Smooth muscle cell (in vitro differentiated cells): ENCODE data around the gene ARMCX2. TPM values are rescaled to one million over a fixed set of nuclear protein-coding genes. Genes with fewer than 3 reads are reported as not detected.

Experiments
- DNase-seq: peaks from one replicate; lab custom pipeline; 2025; ENCODE audit not compliant: unreplicated experiment; lab: John Stamatoyannopoulos, UW
- H2AFZ ChIP-seq: fragments of 200-600 bp; sonication (generic); 2 replicates; pipeline ENCODE4 v1.6.0; 2016; ENCODE audit warnings: antibody characterized with exemption, low read depth, mild to moderate bottlenecking
- H3F3A ChIP-seq: fragments of 200-600 bp; sonication (generic); 2 replicates; pipeline ENCODE4 v1.6.0; 2017; ENCODE audit warnings: antibody characterized with exemption, low read depth
- H3K27ac ChIP-seq: fragments of 200-600 bp; sonication (generic); 2 replicates; pipeline ENCODE4 v1.5.1; 2016; ENCODE audit warnings: low read depth, mild to moderate bottlenecking
- H3K27me3 ChIP-seq: fragments of 200-600 bp; sonication (generic); 2 replicates; pipeline ENCODE4 v1.6.1; 2016; ENCODE audit warnings: low read depth, mild to moderate bottlenecking
- H3K36me3 ChIP-seq: fragments of 200-600 bp; sonication (generic); 2 replicates; pipeline ENCODE4 v1.5.1; 2016; ENCODE audit warnings: low read depth
- H3K4me1 ChIP-seq: fragments of 200-600 bp; sonication (generic); 2 replicates; pipeline ENCODE4 v1.5.1; 2016; ENCODE audit warnings: low read depth
- H3K4me2 ChIP-seq: fragments of 200-600 bp; sonication (generic); 2 replicates; pipeline ENCODE4 v1.6.0; 2016; ENCODE audit warnings: mild to moderate bottlenecking
- H3K4me3 ChIP-seq: fragments of 200-600 bp; sonication (generic); 2 replicates; pipeline ENCODE4 v1.5.1; 2016; ENCODE audit warnings: mild to moderate bottlenecking
- H3K79me2 ChIP-seq: fragments of 200-600 bp; sonication (generic); 2 replicates; pipeline ENCODE4 v1.6.0; 2016; ENCODE audit warnings: low read depth, mild to moderate bottlenecking
- H3K9ac ChIP-seq: fragments of 200-600 bp; sonication (generic); 2 replicates; pipeline ENCODE4 v1.6.0; 2016; ENCODE audit warnings: low read depth
- H3K9me3 ChIP-seq: fragments of 200-600 bp; sonication (generic); replicated peaks from 2 replicates; pipeline ENCODE4 v1.5.1; 2016; ENCODE audit warnings: low read depth
- H4K20me1 ChIP-seq: fragments of 200-600 bp; sonication (generic); 2 replicates; pipeline ENCODE4 v1.6.0; 2016; ENCODE audit warnings: low read depth
- CTCF ChIP-seq: fragments of 200-600 bp; sonication (generic); IDR thresholded peaks from 2 replicates; pipeline ENCODE4 v1.5.1; 2017; ENCODE audit warnings: borderline replicate concordance, mild to moderate bottlenecking, antibody characterized with exemption; ENCODE audit not compliant: insufficient read depth, poor library complexity, severe bottlenecking
- WGBS: methylation state at CpG from one replicate; pipeline ENCODE4 v1.1.7; 2016; ENCODE audit warnings: low lambda C conversion rate; 5-methylcytosine and 5-hydroxymethylcytosine counted together
- polyA plus RNA-seq: library from polyadenylated mRNA; unstranded; fragments of >200 nt; fragmentation: Nextera tagmentation; extraction: Ambion mirVana; gene quantifications from 2 replicates; pipeline ENCODE4 v1.2.1, GENCODE V29; 2016
- total RNA-seq: library from RNA; depleted of rRNA; stranded (reverse); fragments of >200 nt; gene quantifications from 2 replicates; pipeline ENCODE4 v1.2.3, GENCODE V29; 2014

The ARMCX2 gene
- total and polyA plus RNA-seq, 2 experiments from 2014 or later: 34.5 to 103 TPM

GRCh38 chrX:101691835-101692234 is 32.2 kb upstream of the ARMCX2 start:
- Histone ChIP-seq H3K4me2 (no peak overlapping the region), H4K20me1 (no peaks in the 10 kb centered on the region), H3K36me3 (no peaks in the 10 kb centered on the region), H3K9me3 (no peaks in the 10 kb centered on the region), H3K9ac (no peak overlapping the region), H3K4me3 (no peak overlapping the region), H3K79me2 (no peaks in the 10 kb centered on the region), H2AFZ (no peak overlapping the region), H3K27me3 (no peaks in the 10 kb centered on the region), H3K27ac (no peak overlapping the region), H3F3A (no peaks in the 10 kb centered on the region), H3K4me1 (no peaks in the 10 kb centered on the region)
- no peak for TF ChIP-seq CTCF
- 82% methylated on average over 1 of the region's 1 CpG for WGBS
- DNase-seq: no peak

- TF ChIP-seq CTCF: no peak
- no peaks in the 10 kb centered on the region for H3F3A ChIP-seq
- no peak overlapping the region for H3K4me2 ChIP-seq
- H3K9me3 ChIP-seq: no peaks in the 10 kb centered on the region
- no peak overlapping the region for H3K27ac ChIP-seq
- no peaks in the 10 kb centered on the region for H3K79me2 ChIP-seq
- no peaks in the 10 kb centered on the region for H3K4me1 ChIP-seq
- WGBS: 38% methylated on average over 2 of the region's 2 CpGs
- H3K4me3 ChIP-seq: no peak overlapping the region
- H4K20me1 ChIP-seq: no peaks in the 10 kb centered on the region
- no peaks in the 10 kb centered on the region for H3K36me3 ChIP-seq
- no peak overlapping the region for H3K9ac ChIP-seq
- no peaks in the 10 kb centered on the region for H3K27me3 ChIP-seq
- no peak for DNase-seq
- no peak overlapping the region for H2AFZ ChIP-seq
Observed at GRCh38 chrX:101686574-101686973, 26.9 kb upstream of the ARMCX2 start.

- no peak for DNase-seq
Observed at GRCh38 chrX:101685923-101686322, 26.3 kb upstream of the ARMCX2 start.

More at GRCh38 chrX:101685923-101686322, 26.3 kb upstream of the ARMCX2 start:
- no peak overlapping the region for H2AFZ ChIP-seq
- H3K79me2 ChIP-seq: no peaks in the 10 kb centered on the region
- H3F3A ChIP-seq: no peaks in the 10 kb centered on the region
- H3K27ac ChIP-seq: no peak overlapping the region
- H3K4me1 ChIP-seq: no peaks in the 10 kb centered on the region
- no peaks in the 10 kb centered on the region for H3K36me3 ChIP-seq
- no peaks in the 10 kb centered on the region for H3K27me3 ChIP-seq
- H3K4me2 ChIP-seq: no peak overlapping the region
- no peak overlapping the region for H3K9ac ChIP-seq
- no peaks in the 10 kb centered on the region for H3K9me3 ChIP-seq
- no peak overlapping the region for H3K4me3 ChIP-seq
- no peaks in the 10 kb centered on the region for H4K20me1 ChIP-seq
- TF ChIP-seq CTCF: no peak
